A673 (cell line): ENCODE results near the gene TPK1. TPM values are rescaled to one million over a fixed set of nuclear protein-coding genes. Genes with fewer than 3 reads are reported as not detected.

Experiments
- BruUV-seq: library from RNA; stranded (reverse); fragments of 400-500 nt; replicated peaks from 2 replicates; lab custom pipeline; 2021; lab: Mats Ljungman, UMichigan
- CTCF ChIA-PET: fragments of 300-600 bp; sonication (Branson Sonifier 250); formaldehyde crosslinking; loops from one replicate; lab custom pipeline; 2022; ENCODE audit warnings: antibody characterized with exemption; lab: Charles Lee
- POLR2A ChIA-PET: fragments of 300-600 bp; sonication (Branson Sonifier 250); formaldehyde crosslinking; loops from one replicate; lab custom pipeline; 2022; ENCODE audit warnings: antibody characterized with exemption; ENCODE audit not compliant: low non-redundant PET; lab: Charles Lee
- DNase-seq: peaks from one replicate; pipeline ENCODE4 v3.0.0-alpha.2; 2015; ENCODE audit warnings: low spot score
- H3K27ac ChIP-seq: fragments of 200-600 bp; sonication (generic); 2 replicates; pipeline ENCODE4 v1.5.1; 2016; ENCODE audit warnings: mixed run types, low read depth, mild to moderate bottlenecking, mixed read lengths, antibody characterized with exemption, low read length; ENCODE audit not compliant: poor library complexity, severe bottlenecking
- H3K27me3 ChIP-seq: fragments of 200-600 bp; sonication (generic); replicated peaks from 2 replicates; pipeline ENCODE4 v1.6.1; 2017; ENCODE audit warnings: mixed run types, low read depth, mild to moderate bottlenecking, mixed read lengths, antibody characterized with exemption, low read length; ENCODE audit not compliant: insufficient read depth, poor library complexity
- H3K36me3 ChIP-seq: fragments of 200-600 bp; sonication (generic); 2 replicates; pipeline ENCODE4 v1.6.1; 2016; ENCODE audit warnings: mixed run types, mild to moderate bottlenecking, mixed read lengths, antibody characterized with exemption, low read length; ENCODE audit not compliant: insufficient read depth, poor library complexity, severe bottlenecking
- H3K4me1 ChIP-seq: fragments of 200-600 bp; sonication (generic); 2 replicates; pipeline ENCODE4 v1.6.1; 2017; ENCODE audit warnings: mixed run types, mild to moderate bottlenecking, mixed read lengths, antibody characterized with exemption, low read length; ENCODE audit not compliant: insufficient read depth, poor library complexity, severe bottlenecking
- H3K4me3 ChIP-seq: fragments of 200-600 bp; sonication (generic); 2 replicates; pipeline ENCODE4 v1.5.1; 2016; ENCODE audit warnings: low read depth, mixed run types, mild to moderate bottlenecking, mixed read lengths, low read length; ENCODE audit not compliant: poor library complexity, severe bottlenecking
- H3K9me3 ChIP-seq: fragments of 200-600 bp; sonication (generic); 2 replicates; pipeline ENCODE4 v1.6.1; 2016; ENCODE audit warnings: mixed run types, low read depth, mild to moderate bottlenecking, mixed read lengths, antibody characterized with exemption, low read length; ENCODE audit not compliant: poor library complexity, severe bottlenecking
- EZH2 ChIP-seq: fragments of 200-600 bp; sonication (generic); IDR thresholded peaks from 2 replicates; pipeline ENCODE4 v1.6.1; 2017; ENCODE audit warnings: borderline replicate concordance, low read depth, mild to moderate bottlenecking, mixed read lengths, antibody characterized with exemption, low read length; ENCODE audit not compliant: poor library complexity, severe bottlenecking
- intact Hi-C: fragments of 100-400 bp; cut with micrococcal nuclease; formaldehyde crosslinking; loops from one replicate; pipeline ENCODE4 v1.10.0; 2022; ENCODE audit not compliant: unreplicated experiment
- total RNA-seq: library from RNA; stranded (reverse); gene quantifications from 2 replicates; pipeline ENCODE4 v1.2.3, GENCODE V29; 2021
- TF ChIP-seq, protein P1 (sequence below): fragments of 300-800, 200-600 bp; sonication (generic); conservative IDR thresholded peaks from 2 replicates; pipeline ENCODE4 v1.5.1; 2017; ENCODE audit warnings: low read depth, mild to moderate bottlenecking, antibody characterized with exemption, low read length, moderate library complexity, mixed read lengths

TPK1 gene
- total RNA-seq, 1 experiment from 2014 or later: 3.5 TPM

DNA sequence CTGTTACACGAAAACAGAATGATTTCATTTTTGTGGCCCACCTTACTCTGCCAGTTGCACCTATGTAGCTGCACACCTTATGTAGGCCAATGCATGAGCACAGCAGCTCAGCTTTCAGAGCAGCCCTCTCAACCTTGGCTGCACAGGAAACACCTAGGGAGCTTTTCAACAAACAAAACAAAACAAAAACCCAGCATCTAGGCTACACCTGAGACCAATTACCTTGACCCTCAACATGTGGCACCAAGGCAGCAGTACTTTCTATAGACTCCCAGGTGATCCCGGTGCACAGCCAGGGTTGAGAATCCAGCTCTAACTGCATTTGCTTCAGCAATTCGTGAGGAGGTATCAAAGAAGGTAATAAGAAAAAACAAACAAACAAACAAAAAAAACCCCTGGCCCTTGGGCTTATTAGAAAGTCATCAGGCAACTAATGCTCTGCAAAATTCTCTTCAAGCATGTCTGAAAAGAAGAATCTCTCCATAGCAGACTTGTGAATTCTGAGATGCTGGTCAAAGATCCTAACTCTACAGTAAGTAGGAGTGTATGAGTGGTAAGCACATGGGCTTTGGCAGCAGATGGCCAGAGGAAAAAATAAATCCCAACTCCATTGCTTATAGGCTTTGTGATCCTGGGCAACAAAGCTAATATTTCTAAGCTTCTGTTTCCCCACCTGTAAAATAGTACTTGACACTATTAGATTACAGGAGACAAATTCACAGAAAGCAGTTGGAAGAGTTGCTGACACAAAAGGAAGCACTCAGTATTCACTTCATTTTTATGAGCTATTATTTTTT lies 318.9 kb downstream of the TPK1 start:
- no peak overlapping the region for H3K4me3 ChIP-seq
- H3K27ac ChIP-seq: no peak overlapping the region
- no peak for DNase-seq
- no peaks in the 10 kb centered on the region for H3K9me3 ChIP-seq
- POLR2A ChIA-PET: no interaction called here
- no peaks in the 10 kb centered on the region for H3K36me3 ChIP-seq
- intact Hi-C loops: no loop called here
- no TSS peak for BruUV-seq
- CTCF ChIA-PET: no interaction called here
- no peaks in the 10 kb centered on the region for H3K27me3 ChIP-seq
- TF ChIP-seq, protein P1, sequence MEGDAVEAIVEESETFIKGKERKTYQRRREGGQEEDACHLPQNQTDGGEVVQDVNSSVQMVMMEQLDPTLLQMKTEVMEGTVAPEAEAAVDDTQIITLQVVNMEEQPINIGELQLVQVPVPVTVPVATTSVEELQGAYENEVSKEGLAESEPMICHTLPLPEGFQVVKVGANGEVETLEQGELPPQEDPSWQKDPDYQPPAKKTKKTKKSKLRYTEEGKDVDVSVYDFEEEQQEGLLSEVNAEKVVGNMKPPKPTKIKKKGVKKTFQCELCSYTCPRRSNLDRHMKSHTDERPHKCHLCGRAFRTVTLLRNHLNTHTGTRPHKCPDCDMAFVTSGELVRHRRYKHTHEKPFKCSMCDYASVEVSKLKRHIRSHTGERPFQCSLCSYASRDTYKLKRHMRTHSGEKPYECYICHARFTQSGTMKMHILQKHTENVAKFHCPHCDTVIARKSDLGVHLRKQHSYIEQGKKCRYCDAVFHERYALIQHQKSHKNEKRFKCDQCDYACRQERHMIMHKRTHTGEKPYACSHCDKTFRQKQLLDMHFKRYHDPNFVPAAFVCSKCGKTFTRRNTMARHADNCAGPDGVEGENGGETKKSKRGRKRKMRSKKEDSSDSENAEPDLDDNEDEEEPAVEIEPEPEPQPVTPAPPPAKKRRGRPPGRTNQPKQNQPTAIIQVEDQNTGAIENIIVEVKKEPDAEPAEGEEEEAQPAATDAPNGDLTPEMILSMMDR: no peak
- TF ChIP-seq EZH2: no peak
- no peaks in the 10 kb centered on the region for H3K4me1 ChIP-seq

DNA sequence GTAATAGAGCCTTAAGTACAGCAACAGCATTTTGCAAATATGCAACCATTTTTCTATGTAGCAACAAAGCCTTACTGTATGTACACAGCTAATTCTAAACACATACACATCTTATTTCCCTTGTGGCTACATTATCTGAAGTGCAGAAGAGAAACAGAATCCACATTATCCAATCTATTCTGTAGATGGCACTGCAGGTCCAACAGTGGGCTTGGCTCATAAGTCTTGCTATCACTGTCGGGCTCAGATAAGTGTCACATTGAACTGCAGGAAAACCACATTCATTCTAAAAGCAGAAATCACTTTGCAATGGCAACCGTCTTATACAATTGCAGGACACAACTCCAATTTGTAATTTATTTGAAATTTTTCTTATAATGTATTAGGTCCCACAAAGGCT lies 322.5 kb downstream of the TPK1 start:
- TF ChIP-seq EZH2: no peak
- TF ChIP-seq, protein P1: peak; percentile 44
- intact Hi-C loops: no loop called here
- ChIA-PET POLR2A (no interaction called here), CTCF (no interaction called here)
- Histone ChIP-seq H3K4me1 (peaks cover 7% of the 10 kb centered on the region), H3K4me3 (no peak overlapping the region), H3K27ac (no peak overlapping the region), H3K36me3 (no peaks in the 10 kb centered on the region), H3K27me3 (no peaks in the 10 kb centered on the region), H3K9me3 (no peaks in the 10 kb centered on the region)
- BruUV-seq: no TSS peak
- peak; percentile 42 for DNase-seq

DNA sequence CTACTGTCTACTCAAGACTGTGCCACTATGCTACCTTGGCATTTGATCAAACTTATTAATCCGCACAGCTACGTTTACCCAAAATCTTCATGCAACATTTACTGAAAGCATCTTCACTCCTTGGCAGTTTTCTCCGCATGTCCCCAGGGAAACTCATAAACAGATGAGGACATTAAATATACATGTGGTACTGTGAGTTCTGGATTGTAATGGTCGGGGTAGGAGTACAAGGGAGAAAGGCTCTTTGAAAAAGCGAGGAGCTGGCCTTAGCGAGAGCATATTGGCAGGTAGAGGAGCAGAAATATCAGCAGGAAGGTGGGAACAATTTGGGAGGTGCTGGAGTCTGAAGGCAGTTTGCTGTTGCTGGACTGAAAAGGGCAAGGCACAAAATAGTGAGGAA lies 325.2 kb downstream of the TPK1 start:
- Histone ChIP-seq H3K4me3 (no peak overlapping the region), H3K9me3 (no peaks in the 10 kb centered on the region), H3K4me1 (peaks cover 7% of the 10 kb centered on the region), H3K36me3 (no peaks in the 10 kb centered on the region), H3K27ac (no peak overlapping the region), H3K27me3 (no peaks in the 10 kb centered on the region)
- TF ChIP-seq, protein P1: no peak
- no peak for TF ChIP-seq EZH2
- CTCF ChIA-PET: no interaction called here
- DNase-seq: peak; percentile 6
- POLR2A ChIA-PET: no interaction called here
- intact Hi-C loops: no loop called here
- no TSS peak for BruUV-seq
